ENCODE data around the gene ARAP2.

The ARAP2 gene

GRCh38 chr4:36037127-36037526 is 207.2 kb downstream of the ARAP2 start:
- no peak for DNase-seq

DNA sequence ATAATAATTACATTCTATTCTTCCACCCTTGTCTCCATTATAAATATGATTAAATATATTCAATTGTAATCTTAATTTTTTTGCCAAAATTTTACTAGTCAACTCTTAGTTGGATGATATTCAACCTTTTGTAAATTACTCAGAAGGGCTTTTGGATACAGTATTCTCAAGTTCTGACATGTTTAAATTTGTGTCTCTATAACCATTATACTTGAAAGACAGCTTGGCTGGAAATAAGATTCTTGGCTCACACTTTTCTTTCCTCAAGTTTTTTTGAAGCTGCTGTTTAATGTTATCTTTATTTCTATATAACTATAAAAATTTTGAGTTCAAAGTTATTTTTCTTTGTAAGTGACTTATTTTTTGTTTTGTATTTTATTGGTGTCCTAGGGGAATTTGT is 214.4 kb downstream of the ARAP2 start:
- no peak for DNase-seq

- no peak for DNase-seq
These were observed 217.1 kb downstream of the ARAP2 start for GRCh38 chr4:36027203-36027602.

- DNase-seq: no peak
These were observed 217.9 kb downstream of the ARAP2 start for GRCh38 chr4:36026348-36026880.

DNA sequence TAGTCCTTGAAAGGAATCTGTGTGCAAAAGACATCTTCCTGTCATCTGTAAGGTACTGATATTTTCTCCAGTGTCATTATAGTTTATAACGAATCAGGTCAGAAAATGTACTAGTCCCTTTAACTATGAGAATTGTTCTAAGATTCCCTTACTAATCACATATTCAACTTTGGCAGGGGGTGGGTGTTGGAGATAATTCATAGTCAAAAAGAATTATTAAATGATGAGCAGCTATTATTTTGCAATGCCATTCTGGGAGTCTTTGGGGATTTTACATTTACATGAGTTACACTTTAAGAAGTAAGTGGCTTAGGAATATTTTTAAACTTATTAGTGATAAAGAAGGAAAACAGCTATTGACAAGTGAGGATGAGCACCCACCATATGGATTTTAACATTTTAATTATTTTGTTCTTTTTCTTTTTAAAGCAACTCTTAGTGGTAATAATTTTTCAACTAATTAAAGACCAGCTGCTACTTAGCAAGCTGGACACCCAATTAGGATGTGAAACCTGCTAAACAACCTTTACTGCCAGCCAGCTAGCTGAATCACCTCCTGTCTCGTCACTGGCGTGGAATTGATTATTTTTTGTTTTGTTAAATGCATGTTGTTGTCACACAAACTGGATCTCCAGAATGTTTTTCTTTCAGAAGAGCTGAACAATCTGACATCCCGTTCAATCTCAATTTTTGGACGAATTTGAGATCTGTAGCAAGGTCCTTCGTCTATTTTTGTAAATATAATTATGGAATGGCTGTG is 219.2 kb downstream of the ARAP2 start:
- DNase-seq: no peak

DNA sequence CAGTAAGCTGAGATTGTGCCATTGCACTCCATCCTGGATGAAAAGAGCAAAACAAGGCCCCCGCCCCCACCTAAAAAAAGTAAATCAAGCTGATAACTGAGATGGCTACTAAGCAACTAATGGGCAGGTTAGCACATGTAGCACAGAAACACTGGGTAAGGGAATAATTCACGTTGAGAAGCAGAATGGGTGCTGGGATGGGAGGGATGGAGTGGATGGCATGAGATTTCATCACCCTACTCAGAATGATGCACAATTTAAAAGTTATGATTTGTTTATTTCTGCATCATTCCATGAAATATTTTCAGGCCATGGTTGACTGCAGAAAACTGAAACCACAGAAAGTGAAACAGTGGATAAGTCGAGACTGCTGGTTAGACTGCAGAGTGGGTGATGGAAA is 224.0 kb downstream of the ARAP2 start:
- no peak for DNase-seq
